Subcutaneous preadipocyte (primary cell): ENCODE measurements around the gene GSTA1. TPM values are rescaled to one million over a fixed set of nuclear protein-coding genes. Genes with fewer than 3 reads are reported as not detected.

Experiments
- total RNA-seq: library from RNA; depleted of rRNA; stranded (reverse); fragments of >200 nt; gene quantifications from 2 replicates; pipeline ENCODE4 v1.2.3, GENCODE V29; 2012

The GSTA1 gene
- not detected in 2 replicates for total RNA-seq

GRCh38 chr6:52803668-52804255 lies at the start of gene GSTA1:
GSTA1 (minus strand) TSS chr6:52803816; CDS start chr6:52799267, 4,549 bp downstream.

GRCh38 chr6:52840763-52841585 lies 37.4 kb upstream of the GSTA1 start, which contains the start of gene GSTA5:
GSTA5 (minus strand) TSS chr6:52840813.

GRCh38 chr6:52763322-52763916 lies 40.2 kb downstream of the GSTA1 start, which contains the start of gene GSTA2:
GSTA2 (minus strand) TSS chr6:52763475; CDS start chr6:52757947, 5,528 bp downstream.

Other genes starting within 250 kb of the GSTA1 start
- 120 and 135 TPM in 2 replicates for gene TRAM2, start 226.8 kb downstream of the GSTA1 start, total RNA-seq
- 16.0 and 24.3 TPM in 2 replicates for gene TMEM14A, start 132.7 kb downstream of the GSTA1 start, total RNA-seq
- not detected in 2 replicates for gene GSTA2, start 40.3 kb downstream of the GSTA1 start, total RNA-seq
- not detected in 2 replicates for gene GSTA5, start 37.0 kb upstream of the GSTA1 start, total RNA-seq
- not detected in 2 replicates for gene GSTA3, start 105.9 kb upstream of the GSTA1 start, total RNA-seq
- 25.0 and 36.7 TPM in 2 replicates for gene GSTA4, start 191.5 kb upstream of the GSTA1 start, total RNA-seq